IPS-18c (cell line): Measurements from ENCODE around the gene UNC13B.
"Not testable (repeated sequence)": the region's sequence is repeated elsewhere in the genome, so short reads cannot be mapped to it uniquely, and the experiment has no call there.

ENCODE experiments used
- H3K4me3 ChIP-seq: 2 replicates; pipeline ENCODE4 v1.7.0; 2013; ENCODE audit warnings: low read depth, mild to moderate bottlenecking, low read length, moderate library complexity; ENCODE audit not compliant: insufficient read depth
- H3K9me3 ChIP-seq: one replicate; pipeline ENCODE4 v1.6.1; 2013; ENCODE audit warnings: mild to moderate bottlenecking, low read length, moderate library complexity; ENCODE audit not compliant: control insufficient read depth, insufficient read depth

UNC13B gene

GRCh38 chr9:35161713-35162604 lies at the start of gene UNC13B:
TSS of gene UNC13B (plus strand) at chr9:35162009. CDS start at chr9:35162284, 275 bp downstream.
- Histone ChIP-seq H3K4me3 (peak within 1 kb of the TSS; percentile 67), H3K9me3 (no peaks in the 10 kb centered on the region)

- no peak overlapping the region; the same call in 1 of the 2 replicates for H3K4me3 ChIP-seq
- no peaks in the 10 kb centered on the region for H3K9me3 ChIP-seq
Measured at GRCh38 chr9:35112257-35113020, 49.4 kb upstream of the UNC13B start.

GRCh38 chr9:35114113-35114839 lies 47.5 kb upstream of the UNC13B start:
- H3K4me3 ChIP-seq = peak overlapping the region; percentile 65
- no peaks in the 10 kb centered on the region for H3K9me3 ChIP-seq

GRCh38 chr9:35114840-35115628 lies 46.8 kb upstream of the UNC13B start:
- H3K4me3 ChIP-seq = peak overlapping the region; percentile 65
- H3K9me3 ChIP-seq = no peaks in the 10 kb centered on the region

GRCh38 chr9:35115680-35116538 lies 45.9 kb upstream of the UNC13B start, which contains the start of gene ATOSB:
TSS of gene ATOSB (minus strand) at chr9:35115862. CDS start at chr9:35108274, 7,588 bp downstream.
- no peaks in the 10 kb centered on the region for H3K9me3 ChIP-seq
- peak within 1 kb of the TSS; percentile 76 for H3K4me3 ChIP-seq

GRCh38 chr9:35116539-35116897 lies 45.3 kb upstream of the UNC13B start:
- Histone ChIP-seq H3K4me3 (peak overlapping the region; percentile 76), H3K9me3 (no peaks in the 10 kb centered on the region)

- peak overlapping the region; percentile 76 for H3K4me3 ChIP-seq
Measured at GRCh38 chr9:35116898-35117551, 44.8 kb upstream of the UNC13B start.

GRCh38 chr9:35134920-35135319 lies 26.9 kb upstream of the UNC13B start:
- Histone ChIP-seq H3K9me3 (peaks cover 2% of the 10 kb centered on the region), H3K4me3 (no peak overlapping the region)

More at GRCh38 chr9:35116898-35117551, 44.8 kb upstream of the UNC13B start:
- H3K9me3 ChIP-seq = no peaks in the 10 kb centered on the region

GRCh38 chr9:35135988-35136387 lies 25.8 kb upstream of the UNC13B start:
- H3K9me3 ChIP-seq = peaks cover 7% of the 10 kb centered on the region
- H3K4me3 ChIP-seq = no peak overlapping the region

- Histone ChIP-seq H3K4me3 (no peak overlapping the region), H3K9me3 (peaks cover 10% of the 10 kb centered on the region)
Measured at GRCh38 chr9:35136866-35137265, 24.9 kb upstream of the UNC13B start.

GRCh38 chr9:35140093-35140492 lies 21.7 kb upstream of the UNC13B start:
- Histone ChIP-seq H3K4me3 (no peak overlapping the region), H3K9me3 (peaks cover 12% of the 10 kb centered on the region)

GRCh38 chr9:35142037-35142436 lies 19.8 kb upstream of the UNC13B start:
- Histone ChIP-seq H3K9me3 (peaks cover 12% of the 10 kb centered on the region), H3K4me3 (no peak overlapping the region)

- H3K4me3 ChIP-seq, H3K9me3 ChIP-seq: not testable (repeated sequence)
Measured at GRCh38 chr9:35147941-35148563, 13.8 kb upstream of the UNC13B start.

- Histone ChIP-seq H3K4me3 (no peak overlapping the region), H3K9me3 (peaks cover 2% of the 10 kb centered on the region)
Measured at GRCh38 chr9:35152926-35153325, 8.9 kb upstream of the UNC13B start.

GRCh38 chr9:35156781-35157180 lies 5.0 kb upstream of the UNC13B start:
- no peak overlapping the region for H3K4me3 ChIP-seq
- no peaks in the 10 kb centered on the region for H3K9me3 ChIP-seq
